HEK293 (cell line): ENCODE measurements around the gene CTSF.
A peak's percentile ranks its signal among the peaks of the same experiment; 100 is the strongest.

Experiments used
- RBAK ChIP-seq: fragments of 450-650 bp; formaldehyde crosslinking; IDR thresholded peaks from 2 replicates; pipeline ENCODE4 v1.5.1; 2016; ENCODE audit warnings: missing biosample characterization, missing genetic modification characterization
- SALL2 ChIP-seq: fragments of 450-650 bp; formaldehyde crosslinking; IDR thresholded peaks from 2 replicates; pipeline ENCODE4 v1.5.0; 2017; ENCODE audit warnings: missing biosample characterization, mild to moderate bottlenecking, missing genetic modification characterization, borderline replicate concordance
- TCF7L2 ChIP-seq: IDR thresholded peaks from 2 replicates; pipeline ENCODE4 v1.6.1; 2011; ENCODE audit warnings: low read depth, mild to moderate bottlenecking, inconsistent platforms, low read length, moderate library complexity, borderline replicate concordance
- TRIM28 ChIP-seq: IDR thresholded peaks from 2 replicates; pipeline ENCODE4 v1.6.1; 2011; ENCODE audit warnings: low read length, control low read depth, borderline replicate concordance
- ZFP69B ChIP-seq: fragments of 450-650 bp; formaldehyde crosslinking; IDR thresholded peaks from 2 replicates; pipeline ENCODE4 v1.5.1; 2016; ENCODE audit warnings: missing biosample characterization, missing genetic modification characterization
- ZNF121 ChIP-seq: fragments of 450-650 bp; formaldehyde crosslinking; IDR thresholded peaks from 2 replicates; pipeline ENCODE4 v1.5.1; 2016; ENCODE audit warnings: missing biosample characterization, missing genetic modification characterization
- ZNF157 ChIP-seq: fragments of 450-650 bp; formaldehyde crosslinking; IDR thresholded peaks from 2 replicates; pipeline ENCODE4 v1.5.1; 2016; ENCODE audit warnings: missing biosample characterization, missing genetic modification characterization
- ZNF175 ChIP-seq: fragments of 450-650 bp; formaldehyde crosslinking; IDR thresholded peaks from 2 replicates; pipeline ENCODE4 v1.5.1; 2016; ENCODE audit warnings: missing biosample characterization, missing genetic modification characterization
- ZNF214 ChIP-seq: fragments of 450-650 bp; formaldehyde crosslinking; IDR thresholded peaks from 2 replicates; pipeline ENCODE4 v1.5.1; 2017; ENCODE audit warnings: missing biosample characterization, mild to moderate bottlenecking, missing genetic modification characterization, borderline replicate concordance
- ZNF341 ChIP-seq: fragments of 450-650 bp; formaldehyde crosslinking; IDR thresholded peaks from 2 replicates; pipeline ENCODE4; 2016; ENCODE audit warnings: low read depth, missing biosample characterization, missing genetic modification characterization
- ZNF366 ChIP-seq: fragments of 450-650 bp; formaldehyde crosslinking; conservative IDR thresholded peaks from 2 replicates; pipeline ENCODE4 v1.5.1; 2016; ENCODE audit warnings: missing biosample characterization, missing genetic modification characterization
- ZNF433 ChIP-seq: fragments of 450-650 bp; formaldehyde crosslinking; IDR thresholded peaks from 2 replicates; pipeline ENCODE4 v1.5.1; 2016; ENCODE audit warnings: missing biosample characterization, missing genetic modification characterization, low read depth
- ZNF501 ChIP-seq: fragments of 450-650 bp; formaldehyde crosslinking; IDR thresholded peaks from 2 replicates; pipeline ENCODE4 v1.5.1; 2016; ENCODE audit warnings: missing biosample characterization, missing genetic modification characterization
- ZNF558 ChIP-seq: fragments of 450-650 bp; formaldehyde crosslinking; IDR thresholded peaks from 2 replicates; pipeline ENCODE4 v1.5.1; 2016; ENCODE audit warnings: missing biosample characterization, missing genetic modification characterization
- ZNF626 ChIP-seq: fragments of 450-650 bp; sonication (Bioruptor Pico); formaldehyde crosslinking; IDR thresholded peaks from 2 replicates; pipeline ENCODE4 v1.5.1; 2018; ENCODE audit warnings: missing biosample characterization, missing genetic modification characterization, inconsistent platforms
- ZNF677 ChIP-seq: fragments of 450-650 bp; IDR thresholded peaks from 2 replicates; pipeline ENCODE4 v1.5.0; 2018; ENCODE audit warnings: missing biosample characterization, mild to moderate bottlenecking, missing genetic modification characterization, moderate library complexity
- ZNF776 ChIP-seq: fragments of 450-650 bp; formaldehyde crosslinking; IDR thresholded peaks from 2 replicates; pipeline ENCODE4 v1.5.0; 2017; ENCODE audit warnings: missing biosample characterization, missing genetic modification characterization, borderline replicate concordance
- ZNF843 ChIP-seq: fragments of 450-650 bp; formaldehyde crosslinking; IDR thresholded peaks from 2 replicates; pipeline ENCODE4 v1.5.1; 2016; ENCODE audit warnings: missing biosample characterization, missing genetic modification characterization
- TF ChIP-seq, protein P1 (sequence below): fragments of 450-650 bp; formaldehyde crosslinking; IDR thresholded peaks from 2 replicates; pipeline ENCODE4 v1.5.1; 2016; ENCODE audit warnings: missing biosample characterization, missing genetic modification characterization, borderline replicate concordance
- TF ChIP-seq, protein P2 (sequence below): fragments of 450-650 bp; formaldehyde crosslinking; IDR thresholded peaks from 2 replicates; pipeline ENCODE4 v1.5.1; 2016; ENCODE audit warnings: missing biosample characterization, missing genetic modification characterization
- TF ChIP-seq, protein P3 (sequence below): fragments of 450-650 bp; formaldehyde crosslinking; IDR thresholded peaks from 2 replicates; pipeline ENCODE4 v1.5.1; 2016; ENCODE audit warnings: missing biosample characterization, missing genetic modification characterization, low read depth
- TF ChIP-seq, protein P4 (sequence below): fragments of 450-650 bp; IDR thresholded peaks from 2 replicates; pipeline ENCODE4 v1.5.1; 2018; ENCODE audit warnings: missing biosample characterization, mild to moderate bottlenecking, missing genetic modification characterization
- TF ChIP-seq, protein P5 (sequence below): fragments of 450-650 bp; formaldehyde crosslinking; conservative IDR thresholded peaks from 2 replicates; pipeline ENCODE4 v1.5.1; 2016; ENCODE audit warnings: low read depth, missing biosample characterization, missing genetic modification characterization
- TF ChIP-seq, protein P6 (sequence below): fragments of 450-650 bp; formaldehyde crosslinking; IDR thresholded peaks from 2 replicates; pipeline ENCODE4 v1.5.1; 2016; ENCODE audit warnings: missing biosample characterization, missing genetic modification characterization

The CTSF gene

DNA sequence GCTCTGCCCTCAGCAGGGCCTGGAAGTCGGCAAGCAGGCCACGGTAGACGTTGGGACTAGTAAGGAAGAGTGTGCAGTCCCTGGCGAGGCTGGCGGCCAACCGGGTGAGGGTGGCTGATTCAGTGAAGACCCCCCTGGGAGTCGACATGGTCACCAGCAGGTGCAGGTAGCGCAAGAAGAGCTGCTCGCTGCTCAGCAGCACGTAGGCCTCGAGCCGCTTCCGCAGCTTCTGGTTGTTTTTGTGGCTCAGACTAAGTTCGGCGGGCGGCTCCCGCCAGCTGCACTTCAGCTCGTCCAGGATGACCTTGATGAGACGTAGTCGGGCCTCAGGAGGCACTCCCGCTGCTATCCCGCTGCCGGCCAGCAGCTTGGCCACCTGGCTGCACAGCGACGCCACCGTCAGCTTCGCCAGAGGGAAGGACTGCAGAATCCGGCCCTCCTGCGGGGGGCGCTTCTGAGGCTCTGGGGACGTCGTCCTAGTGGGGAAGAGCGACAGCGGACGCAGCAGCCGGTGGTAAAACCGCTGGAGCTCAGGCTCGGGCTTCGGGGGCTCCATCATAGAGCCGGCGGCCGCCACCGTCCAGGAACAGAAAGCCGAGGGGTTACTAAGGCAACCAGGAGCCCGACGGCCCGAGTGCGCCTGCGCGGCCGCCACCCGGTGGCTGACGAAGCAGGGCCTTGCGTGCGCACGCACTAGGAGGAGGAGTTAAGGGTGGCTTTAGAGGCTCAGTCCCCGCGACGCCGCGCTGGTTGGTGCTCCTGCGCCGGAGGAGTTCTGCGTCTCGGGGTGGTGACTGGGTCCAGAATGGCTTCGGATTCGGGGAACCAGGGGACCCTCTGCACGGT is 24.3 kb upstream of the CTSF start, which contains the start of the genes CCDC87 and CCS (continued):
- TF ChIP-seq, protein P1, sequence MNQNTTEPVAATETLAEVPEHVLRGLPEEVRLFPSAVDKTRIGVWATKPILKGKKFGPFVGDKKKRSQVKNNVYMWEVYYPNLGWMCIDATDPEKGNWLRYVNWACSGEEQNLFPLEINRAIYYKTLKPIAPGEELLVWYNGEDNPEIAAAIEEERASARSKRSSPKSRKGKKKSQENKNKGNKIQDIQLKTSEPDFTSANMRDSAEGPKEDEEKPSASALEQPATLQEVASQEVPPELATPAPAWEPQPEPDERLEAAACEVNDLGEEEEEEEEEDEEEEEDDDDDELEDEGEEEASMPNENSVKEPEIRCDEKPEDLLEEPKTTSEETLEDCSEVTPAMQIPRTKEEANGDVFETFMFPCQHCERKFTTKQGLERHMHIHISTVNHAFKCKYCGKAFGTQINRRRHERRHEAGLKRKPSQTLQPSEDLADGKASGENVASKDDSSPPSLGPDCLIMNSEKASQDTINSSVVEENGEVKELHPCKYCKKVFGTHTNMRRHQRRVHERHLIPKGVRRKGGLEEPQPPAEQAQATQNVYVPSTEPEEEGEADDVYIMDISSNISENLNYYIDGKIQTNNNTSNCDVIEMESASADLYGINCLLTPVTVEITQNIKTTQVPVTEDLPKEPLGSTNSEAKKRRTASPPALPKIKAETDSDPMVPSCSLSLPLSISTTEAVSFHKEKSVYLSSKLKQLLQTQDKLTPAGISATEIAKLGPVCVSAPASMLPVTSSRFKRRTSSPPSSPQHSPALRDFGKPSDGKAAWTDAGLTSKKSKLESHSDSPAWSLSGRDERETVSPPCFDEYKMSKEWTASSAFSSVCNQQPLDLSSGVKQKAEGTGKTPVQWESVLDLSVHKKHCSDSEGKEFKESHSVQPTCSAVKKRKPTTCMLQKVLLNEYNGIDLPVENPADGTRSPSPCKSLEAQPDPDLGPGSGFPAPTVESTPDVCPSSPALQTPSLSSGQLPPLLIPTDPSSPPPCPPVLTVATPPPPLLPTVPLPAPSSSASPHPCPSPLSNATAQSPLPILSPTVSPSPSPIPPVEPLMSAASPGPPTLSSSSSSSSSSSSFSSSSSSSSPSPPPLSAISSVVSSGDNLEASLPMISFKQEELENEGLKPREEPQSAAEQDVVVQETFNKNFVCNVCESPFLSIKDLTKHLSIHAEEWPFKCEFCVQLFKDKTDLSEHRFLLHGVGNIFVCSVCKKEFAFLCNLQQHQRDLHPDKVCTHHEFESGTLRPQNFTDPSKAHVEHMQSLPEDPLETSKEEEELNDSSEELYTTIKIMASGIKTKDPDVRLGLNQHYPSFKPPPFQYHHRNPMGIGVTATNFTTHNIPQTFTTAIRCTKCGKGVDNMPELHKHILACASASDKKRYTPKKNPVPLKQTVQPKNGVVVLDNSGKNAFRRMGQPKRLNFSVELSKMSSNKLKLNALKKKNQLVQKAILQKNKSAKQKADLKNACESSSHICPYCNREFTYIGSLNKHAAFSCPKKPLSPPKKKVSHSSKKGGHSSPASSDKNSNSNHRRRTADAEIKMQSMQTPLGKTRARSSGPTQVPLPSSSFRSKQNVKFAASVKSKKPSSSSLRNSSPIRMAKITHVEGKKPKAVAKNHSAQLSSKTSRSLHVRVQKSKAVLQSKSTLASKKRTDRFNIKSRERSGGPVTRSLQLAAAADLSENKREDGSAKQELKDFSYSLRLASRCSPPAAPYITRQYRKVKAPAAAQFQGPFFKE (tag by site-specific recombination) = no peak
- TF ChIP-seq ZNF341 (tag by site-specific recombination) (peak; percentile 76), ZNF433 (tag by site-specific recombination) (no peak), ZNF214 (tag by site-specific recombination) (no peak), ZNF776 (tag by site-specific recombination) (no peak), ZNF175 (tag by site-specific recombination) (no peak), SALL2 (no peak), ZNF121 (tag by site-specific recombination) (no peak), ZFP69B (tag by site-specific recombination) (no peak), ZNF558 (tag by site-specific recombination) (no peak), ZNF366 (no peak), ZNF843 (tag by site-specific recombination) (no peak), ZNF157 (tag by site-specific recombination) (no peak), ZNF501 (tag by site-specific recombination) (peak; percentile 77), TRIM28 (no peak), RBAK (tag by site-specific recombination) (no peak), TCF7L2 (no peak), ZNF677 (tag by site-specific recombination) (no peak), ZNF626 (tag by site-specific recombination) (no peak)
- TF ChIP-seq, protein P2, sequence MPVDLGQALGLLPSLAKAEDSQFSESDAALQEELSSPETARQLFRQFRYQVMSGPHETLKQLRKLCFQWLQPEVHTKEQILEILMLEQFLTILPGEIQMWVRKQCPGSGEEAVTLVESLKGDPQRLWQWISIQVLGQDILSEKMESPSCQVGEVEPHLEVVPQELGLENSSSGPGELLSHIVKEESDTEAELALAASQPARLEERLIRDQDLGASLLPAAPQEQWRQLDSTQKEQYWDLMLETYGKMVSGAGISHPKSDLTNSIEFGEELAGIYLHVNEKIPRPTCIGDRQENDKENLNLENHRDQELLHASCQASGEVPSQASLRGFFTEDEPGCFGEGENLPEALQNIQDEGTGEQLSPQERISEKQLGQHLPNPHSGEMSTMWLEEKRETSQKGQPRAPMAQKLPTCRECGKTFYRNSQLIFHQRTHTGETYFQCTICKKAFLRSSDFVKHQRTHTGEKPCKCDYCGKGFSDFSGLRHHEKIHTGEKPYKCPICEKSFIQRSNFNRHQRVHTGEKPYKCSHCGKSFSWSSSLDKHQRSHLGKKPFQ (tag by site-specific recombination) = no peak
- TF ChIP-seq, protein P3, sequence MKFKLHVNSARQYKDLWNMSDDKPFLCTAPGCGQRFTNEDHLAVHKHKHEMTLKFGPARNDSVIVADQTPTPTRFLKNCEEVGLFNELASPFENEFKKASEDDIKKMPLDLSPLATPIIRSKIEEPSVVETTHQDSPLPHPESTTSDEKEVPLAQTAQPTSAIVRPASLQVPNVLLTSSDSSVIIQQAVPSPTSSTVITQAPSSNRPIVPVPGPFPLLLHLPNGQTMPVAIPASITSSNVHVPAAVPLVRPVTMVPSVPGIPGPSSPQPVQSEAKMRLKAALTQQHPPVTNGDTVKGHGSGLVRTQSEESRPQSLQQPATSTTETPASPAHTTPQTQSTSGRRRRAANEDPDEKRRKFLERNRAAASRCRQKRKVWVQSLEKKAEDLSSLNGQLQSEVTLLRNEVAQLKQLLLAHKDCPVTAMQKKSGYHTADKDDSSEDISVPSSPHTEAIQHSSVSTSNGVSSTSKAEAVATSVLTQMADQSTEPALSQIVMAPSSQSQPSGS (tag by site-specific recombination) = no peak
- TF ChIP-seq, protein P4, sequence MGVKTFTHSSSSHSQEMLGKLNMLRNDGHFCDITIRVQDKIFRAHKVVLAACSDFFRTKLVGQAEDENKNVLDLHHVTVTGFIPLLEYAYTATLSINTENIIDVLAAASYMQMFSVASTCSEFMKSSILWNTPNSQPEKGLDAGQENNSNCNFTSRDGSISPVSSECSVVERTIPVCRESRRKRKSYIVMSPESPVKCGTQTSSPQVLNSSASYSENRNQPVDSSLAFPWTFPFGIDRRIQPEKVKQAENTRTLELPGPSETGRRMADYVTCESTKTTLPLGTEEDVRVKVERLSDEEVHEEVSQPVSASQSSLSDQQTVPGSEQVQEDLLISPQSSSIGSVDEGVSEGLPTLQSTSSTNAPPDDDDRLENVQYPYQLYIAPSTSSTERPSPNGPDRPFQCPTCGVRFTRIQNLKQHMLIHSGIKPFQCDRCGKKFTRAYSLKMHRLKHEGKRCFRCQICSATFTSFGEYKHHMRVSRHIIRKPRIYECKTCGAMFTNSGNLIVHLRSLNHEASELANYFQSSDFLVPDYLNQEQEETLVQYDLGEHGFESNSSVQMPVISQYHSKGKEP (tag by site-specific recombination) = no peak
- TF ChIP-seq, protein P5, sequence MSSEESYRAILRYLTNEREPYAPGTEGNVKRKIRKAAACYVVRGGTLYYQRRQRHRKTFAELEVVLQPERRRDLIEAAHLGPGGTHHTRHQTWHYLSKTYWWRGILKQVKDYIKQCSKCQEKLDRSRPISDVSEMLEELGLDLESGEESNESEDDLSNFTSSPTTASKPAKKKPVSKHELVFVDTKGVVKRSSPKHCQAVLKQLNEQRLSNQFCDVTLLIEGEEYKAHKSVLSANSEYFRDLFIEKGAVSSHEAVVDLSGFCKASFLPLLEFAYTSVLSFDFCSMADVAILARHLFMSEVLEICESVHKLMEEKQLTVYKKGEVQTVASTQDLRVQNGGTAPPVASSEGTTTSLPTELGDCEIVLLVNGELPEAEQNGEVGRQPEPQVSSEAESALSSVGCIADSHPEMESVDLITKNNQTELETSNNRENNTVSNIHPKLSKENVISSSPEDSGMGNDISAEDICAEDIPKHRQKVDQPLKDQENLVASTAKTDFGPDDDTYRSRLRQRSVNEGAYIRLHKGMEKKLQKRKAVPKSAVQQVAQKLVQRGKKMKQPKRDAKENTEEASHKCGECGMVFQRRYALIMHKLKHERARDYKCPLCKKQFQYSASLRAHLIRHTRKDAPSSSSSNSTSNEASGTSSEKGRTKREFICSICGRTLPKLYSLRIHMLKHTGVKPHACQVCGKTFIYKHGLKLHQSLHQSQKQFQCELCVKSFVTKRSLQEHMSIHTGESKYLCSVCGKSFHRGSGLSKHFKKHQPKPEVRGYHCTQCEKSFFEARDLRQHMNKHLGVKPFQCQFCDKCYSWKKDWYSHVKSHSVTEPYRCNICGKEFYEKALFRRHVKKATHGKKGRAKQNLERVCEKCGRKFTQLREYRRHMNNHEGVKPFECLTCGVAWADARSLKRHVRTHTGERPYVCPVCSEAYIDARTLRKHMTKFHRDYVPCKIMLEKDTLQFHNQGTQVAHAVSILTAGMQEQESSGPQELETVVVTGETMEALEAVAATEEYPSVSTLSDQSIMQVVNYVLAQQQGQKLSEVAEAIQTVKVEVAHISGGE (tag by site-specific recombination) = no peak
- TF ChIP-seq, protein P6, sequence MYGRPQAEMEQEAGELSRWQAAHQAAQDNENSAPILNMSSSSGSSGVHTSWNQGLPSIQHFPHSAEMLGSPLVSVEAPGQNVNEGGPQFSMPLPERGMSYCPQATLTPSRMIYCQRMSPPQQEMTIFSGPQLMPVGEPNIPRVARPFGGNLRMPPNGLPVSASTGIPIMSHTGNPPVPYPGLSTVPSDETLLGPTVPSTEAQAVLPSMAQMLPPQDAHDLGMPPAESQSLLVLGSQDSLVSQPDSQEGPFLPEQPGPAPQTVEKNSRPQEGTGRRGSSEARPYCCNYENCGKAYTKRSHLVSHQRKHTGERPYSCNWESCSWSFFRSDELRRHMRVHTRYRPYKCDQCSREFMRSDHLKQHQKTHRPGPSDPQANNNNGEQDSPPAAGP (tag by site-specific recombination) = no peak
